Measurements from ENCODE around the gene HOXA10.

HOXA10 gene

DNA sequence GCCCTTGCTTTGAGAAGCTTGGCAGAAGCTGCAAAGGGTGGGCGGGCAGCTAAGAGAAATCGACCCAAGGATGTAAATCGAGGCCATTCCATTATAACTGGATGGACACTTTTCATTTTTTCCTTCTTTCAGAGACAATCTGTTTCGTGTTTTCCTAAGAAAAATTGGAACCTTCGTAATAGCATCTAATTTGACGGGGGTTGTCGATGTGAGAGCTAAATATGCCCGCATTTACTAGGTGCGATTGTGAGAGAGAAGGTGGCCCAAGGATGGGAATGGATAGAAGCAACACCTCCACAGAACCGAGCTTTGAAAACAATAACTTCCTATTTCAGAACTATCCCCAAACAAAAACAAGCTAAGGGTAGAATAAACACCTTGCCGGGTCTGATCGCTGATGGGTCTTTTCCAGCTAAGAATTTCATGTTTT is 42.7 kb downstream of the HOXA10 start:
- peaks cover 98% of the 10 kb centered on the region for H3K27me3 ChIP-seq
- no peak for DNase-seq
- H3K4me3 ChIP-seq (ENCODE audit: low read depth, low read length) = no peak overlapping the region
- H3K4me1 ChIP-seq = no peaks in the 10 kb centered on the region
- TF ChIP-seq, protein P1, sequence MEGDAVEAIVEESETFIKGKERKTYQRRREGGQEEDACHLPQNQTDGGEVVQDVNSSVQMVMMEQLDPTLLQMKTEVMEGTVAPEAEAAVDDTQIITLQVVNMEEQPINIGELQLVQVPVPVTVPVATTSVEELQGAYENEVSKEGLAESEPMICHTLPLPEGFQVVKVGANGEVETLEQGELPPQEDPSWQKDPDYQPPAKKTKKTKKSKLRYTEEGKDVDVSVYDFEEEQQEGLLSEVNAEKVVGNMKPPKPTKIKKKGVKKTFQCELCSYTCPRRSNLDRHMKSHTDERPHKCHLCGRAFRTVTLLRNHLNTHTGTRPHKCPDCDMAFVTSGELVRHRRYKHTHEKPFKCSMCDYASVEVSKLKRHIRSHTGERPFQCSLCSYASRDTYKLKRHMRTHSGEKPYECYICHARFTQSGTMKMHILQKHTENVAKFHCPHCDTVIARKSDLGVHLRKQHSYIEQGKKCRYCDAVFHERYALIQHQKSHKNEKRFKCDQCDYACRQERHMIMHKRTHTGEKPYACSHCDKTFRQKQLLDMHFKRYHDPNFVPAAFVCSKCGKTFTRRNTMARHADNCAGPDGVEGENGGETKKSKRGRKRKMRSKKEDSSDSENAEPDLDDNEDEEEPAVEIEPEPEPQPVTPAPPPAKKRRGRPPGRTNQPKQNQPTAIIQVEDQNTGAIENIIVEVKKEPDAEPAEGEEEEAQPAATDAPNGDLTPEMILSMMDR (IDR thresholded peaks at IDR 0.05; ENCODE audit: low read depth, low read length) = no peak
- H3K9me3 ChIP-seq = no peaks in the 10 kb centered on the region
- no peaks in the 10 kb centered on the region for H3K36me3 ChIP-seq

DNA sequence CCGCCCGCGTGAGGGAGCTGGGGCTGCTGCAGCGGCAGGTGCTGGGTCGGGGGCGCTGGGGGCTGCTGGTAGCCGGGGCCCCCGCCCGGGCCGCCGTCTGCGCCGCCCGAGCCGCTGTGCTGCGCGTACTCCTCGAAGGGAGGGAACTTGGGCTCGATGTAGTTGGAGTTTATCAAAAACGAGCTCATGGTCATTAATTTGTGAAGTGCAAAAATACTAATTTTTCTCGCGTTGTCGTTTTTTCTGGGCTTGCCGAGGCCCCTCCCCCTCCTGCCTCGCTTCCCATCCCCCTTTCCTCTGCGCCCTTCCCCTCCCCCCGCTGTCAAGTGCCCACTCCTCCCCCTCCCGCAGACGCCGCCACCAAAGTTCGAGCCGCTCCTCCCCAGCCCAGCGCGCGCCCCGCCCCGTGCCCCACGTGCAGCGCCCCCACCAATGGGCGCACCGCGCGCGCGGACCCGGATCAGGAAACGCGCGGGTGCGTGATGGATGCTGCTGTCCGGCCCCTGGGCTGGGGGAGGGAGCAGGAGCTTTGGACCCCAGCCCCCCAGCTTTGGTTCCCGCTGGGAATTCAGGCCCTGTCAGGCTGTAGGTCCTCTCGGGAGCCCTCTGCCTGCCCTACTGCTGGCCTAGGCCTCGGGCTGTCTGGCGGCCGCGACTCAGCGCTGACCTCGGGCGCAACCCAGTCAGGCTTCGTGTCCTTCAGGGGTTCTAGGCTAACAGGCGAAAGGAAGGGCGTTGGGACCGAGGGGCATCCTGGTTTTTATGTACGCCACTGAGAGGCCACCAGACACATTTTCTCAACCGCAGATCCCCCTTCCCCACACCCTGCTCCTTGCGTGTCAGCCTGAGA is 43.4 kb downstream of the HOXA10 start, which contains the start of gene HOXA4:
Gene HOXA4, minus strand, starts transcription at position 218 of the 850 bp plus-strand sequence. Its CDS starts 24 bp downstream, at position 194.
- TF ChIP-seq, protein P1 (IDR thresholded peaks at IDR 0.05; ENCODE audit: low read depth, low read length) = no peak
- no peaks in the 10 kb centered on the region for H3K9me3 ChIP-seq
- H3K27me3 ChIP-seq = peaks cover 98% of the 10 kb centered on the region
- no peaks in the 10 kb centered on the region for H3K36me3 ChIP-seq
- DNase-seq = no peak
- H3K4me1 ChIP-seq = no peaks in the 10 kb centered on the region
- no peak within 1 kb of the TSS for H3K4me3 ChIP-seq (ENCODE audit: low read depth, low read length)

DNA sequence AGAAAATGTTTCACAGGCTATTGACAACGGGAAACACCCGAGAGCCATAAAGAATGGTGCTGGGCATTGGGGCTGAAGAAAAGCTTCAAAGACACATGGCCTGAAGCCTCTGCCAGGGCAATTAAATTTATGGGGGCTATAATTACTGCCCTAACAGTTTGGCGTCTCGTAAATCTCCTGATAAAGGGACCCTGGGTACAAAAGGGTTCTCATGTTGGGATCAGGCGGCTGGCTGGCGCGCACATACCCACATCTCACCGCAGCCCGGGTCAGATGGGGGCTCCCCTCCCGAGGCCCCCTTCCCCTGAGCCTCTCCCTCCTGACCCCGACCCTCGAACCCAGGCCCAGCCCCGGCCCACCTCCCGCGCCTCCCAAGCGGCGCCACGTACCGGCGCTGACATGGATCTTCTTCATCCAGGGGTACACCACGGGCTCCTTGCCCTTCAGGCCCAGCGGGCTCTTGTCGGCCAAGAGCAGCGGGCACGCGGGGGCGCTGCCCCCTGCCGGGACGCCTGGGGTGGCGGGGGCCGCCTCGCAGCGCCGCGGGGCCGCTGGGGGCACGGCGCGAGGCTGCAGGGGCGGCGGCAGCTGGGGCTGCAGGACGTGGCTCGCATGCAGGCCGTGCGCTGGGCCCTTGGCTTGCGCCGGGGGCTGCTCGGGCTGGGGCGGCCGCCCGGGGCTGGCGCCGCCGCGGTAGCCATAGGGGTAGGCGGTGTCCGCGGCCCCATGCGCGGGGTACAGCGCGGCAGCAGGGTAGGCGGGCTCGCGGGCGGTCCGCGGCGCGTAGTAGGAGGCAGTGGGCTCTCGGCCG is 44.2 kb downstream of the HOXA10 start:
- TF ChIP-seq, protein P1 (IDR thresholded peaks at IDR 0.05; ENCODE audit: low read depth, low read length) = no peak
- DNase-seq = no peak
- Histone ChIP-seq H3K9me3 (no peaks in the 10 kb centered on the region), H3K27me3 (peaks cover 98% of the 10 kb centered on the region), H3K4me1 (no peaks in the 10 kb centered on the region), H3K4me3 (ENCODE audit: low read depth, low read length) (no peak overlapping the region), H3K36me3 (no peaks in the 10 kb centered on the region)

DNA sequence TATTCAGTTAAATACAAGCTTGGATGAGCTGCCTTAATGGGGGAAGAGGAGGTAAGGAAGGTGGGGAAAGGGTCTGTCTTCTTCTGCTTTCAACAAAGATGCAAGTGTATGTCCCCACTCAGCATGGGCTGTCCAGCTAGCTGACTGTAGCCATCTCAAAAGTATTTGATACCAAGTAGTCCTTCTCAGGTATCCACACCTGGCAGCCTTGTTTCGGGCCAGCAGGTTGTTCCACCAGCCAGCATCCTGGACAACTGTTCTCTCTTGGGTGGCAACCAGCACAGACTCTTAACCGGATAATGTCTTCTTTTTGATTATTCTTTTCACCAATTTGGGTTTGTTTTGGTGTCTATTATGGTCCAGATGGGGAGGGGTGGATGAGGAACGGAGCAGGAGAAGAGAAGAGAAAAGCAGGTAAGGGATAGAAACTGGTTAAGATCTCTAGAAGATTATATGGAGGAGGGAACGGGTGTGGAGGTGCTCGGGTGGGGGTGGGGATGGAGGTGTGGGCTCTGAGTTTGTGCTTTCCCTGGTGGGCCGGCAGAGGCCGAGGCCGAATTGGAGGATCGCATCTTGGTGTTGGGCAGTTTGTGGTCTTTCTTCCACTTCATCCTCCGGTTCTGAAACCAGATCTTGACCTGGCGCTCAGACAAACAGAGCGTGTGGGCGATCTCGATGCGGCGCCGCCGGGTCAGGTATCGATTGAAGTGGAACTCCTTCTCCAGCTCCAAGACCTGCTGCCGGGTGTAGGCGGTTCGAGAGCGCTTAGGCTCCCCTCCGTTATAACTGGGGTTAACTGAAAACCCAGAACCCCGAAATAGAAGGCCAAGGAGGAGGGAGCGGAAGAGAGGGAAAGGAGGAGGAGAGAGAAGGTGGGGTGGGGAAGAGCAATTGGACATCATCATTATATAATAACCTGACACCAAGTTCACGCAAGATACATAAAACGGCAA is 45.1 kb downstream of the HOXA10 start:
- H3K9me3 ChIP-seq = no peaks in the 10 kb centered on the region
- H3K4me1 ChIP-seq = no peaks in the 10 kb centered on the region
- no peaks in the 10 kb centered on the region for H3K36me3 ChIP-seq
- H3K4me3 ChIP-seq (ENCODE audit: low read depth, low read length) = no peak overlapping the region
- TF ChIP-seq, protein P1 (IDR thresholded peaks at IDR 0.05; ENCODE audit: low read depth, low read length) = no peak
- H3K27me3 ChIP-seq = peaks cover 98% of the 10 kb centered on the region
- DNase-seq = no peak

DNA sequence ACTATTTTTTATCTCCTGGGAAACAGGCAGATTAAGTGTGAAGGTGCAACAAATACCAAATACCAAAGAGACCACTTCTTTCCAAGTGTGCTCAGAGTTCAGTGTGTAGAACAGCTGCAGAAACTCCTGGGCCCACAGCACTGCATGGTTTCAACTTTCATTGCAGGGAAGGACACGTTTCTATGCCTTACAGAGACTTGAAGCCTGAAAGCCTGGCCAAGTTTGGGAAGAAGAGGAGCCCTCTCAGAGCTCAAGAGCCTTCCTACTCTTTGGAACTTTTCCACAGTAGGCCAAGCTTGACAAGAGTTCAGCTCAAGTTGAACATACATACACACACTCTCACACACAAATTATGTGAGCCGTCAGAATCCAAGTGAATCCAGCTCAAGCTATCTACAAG is 46.1 kb downstream of the HOXA10 start:
- H3K27me3 ChIP-seq = peaks cover 98% of the 10 kb centered on the region
- H3K9me3 ChIP-seq = no peaks in the 10 kb centered on the region
- no peaks in the 10 kb centered on the region for H3K4me1 ChIP-seq
- H3K4me3 ChIP-seq (ENCODE audit: low read depth, low read length) = no peak overlapping the region
- TF ChIP-seq, protein P1 (IDR thresholded peaks at IDR 0.05; ENCODE audit: low read depth, low read length) = no peak
- DNase-seq = no peak
- no peaks in the 10 kb centered on the region for H3K36me3 ChIP-seq
